Measurements from ENCODE around the gene CCL4L2.
"Not testable (repeated sequence)": the region's sequence is repeated elsewhere in the genome, so short reads cannot be mapped to it uniquely, and the experiment has no call there.

CCL4L2 gene

GRCh38 chr17:36195434-36196130 lies 15.3 kb upstream of the CCL4L2 start:
- no peak for DNase-seq

- no peak for DNase-seq
These were observed 14.8 kb upstream of the CCL4L2 start for GRCh38 chr17:36196131-36196486.

DNA sequence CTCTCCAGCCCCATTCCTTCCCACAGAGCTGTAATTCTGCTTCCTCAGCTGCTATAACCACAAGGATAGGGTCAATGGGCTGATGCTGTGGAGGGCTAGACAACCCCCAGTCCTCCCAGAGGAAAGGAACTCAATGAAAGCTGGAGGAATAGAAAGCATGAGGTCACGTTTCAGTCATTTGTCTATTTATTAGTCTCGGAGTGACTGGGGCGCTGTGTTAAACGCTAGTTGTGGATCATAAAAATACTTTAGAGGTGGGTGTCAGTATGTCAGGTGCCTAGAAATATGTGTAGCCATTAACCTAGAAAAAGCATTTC lies 13.5 kb upstream of the CCL4L2 start:
- no peak for DNase-seq

- no peak for DNase-seq
These were observed 11.9 kb upstream of the CCL4L2 start for GRCh38 chr17:36198831-36199465.

- not testable (repeated sequence) for DNase-seq
These were observed 9.8 kb upstream of the CCL4L2 start for GRCh38 chr17:36201102-36201501.

DNA sequence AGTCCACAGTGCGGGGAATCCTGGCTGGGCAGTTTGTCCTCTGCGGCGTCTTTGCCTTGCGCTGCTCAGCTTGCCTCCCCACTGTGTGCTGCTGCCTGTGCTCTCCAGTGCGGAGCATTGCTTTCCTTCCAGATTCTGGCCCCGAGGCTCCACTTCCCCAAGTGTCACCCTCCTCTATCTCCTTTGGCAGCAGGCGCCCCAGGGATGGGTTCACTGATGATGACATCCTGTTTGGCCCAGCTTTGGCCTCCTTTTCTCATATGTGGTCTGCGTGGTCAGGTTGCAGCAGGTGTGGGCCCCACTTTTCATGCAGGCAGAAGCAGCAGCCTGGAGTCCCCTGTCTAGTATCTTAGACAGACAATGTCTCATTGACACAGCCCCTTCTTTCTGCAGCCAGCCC lies 9.4 kb upstream of the CCL4L2 start:
- DNase-seq = not testable (repeated sequence)

DNA sequence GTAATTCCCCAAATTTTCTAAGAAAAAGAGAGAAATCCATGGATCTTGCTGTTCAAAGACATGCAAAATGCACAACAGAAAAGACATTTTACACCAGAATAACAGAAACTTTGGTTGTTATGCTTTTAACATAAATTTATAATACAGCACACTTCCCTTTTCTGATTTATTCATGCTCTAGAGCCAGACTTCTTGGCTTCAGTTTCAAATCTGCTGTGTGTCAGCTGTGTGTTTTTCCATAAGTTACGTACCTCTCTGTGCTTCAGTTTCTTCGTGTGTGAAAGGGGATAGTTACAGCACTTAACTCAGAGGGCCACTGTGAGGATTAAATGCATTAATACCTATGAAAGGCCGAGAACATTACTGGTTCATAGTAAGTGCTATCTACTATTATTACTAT lies 7.5 kb upstream of the CCL4L2 start:
- DNase-seq = no peak

DNA sequence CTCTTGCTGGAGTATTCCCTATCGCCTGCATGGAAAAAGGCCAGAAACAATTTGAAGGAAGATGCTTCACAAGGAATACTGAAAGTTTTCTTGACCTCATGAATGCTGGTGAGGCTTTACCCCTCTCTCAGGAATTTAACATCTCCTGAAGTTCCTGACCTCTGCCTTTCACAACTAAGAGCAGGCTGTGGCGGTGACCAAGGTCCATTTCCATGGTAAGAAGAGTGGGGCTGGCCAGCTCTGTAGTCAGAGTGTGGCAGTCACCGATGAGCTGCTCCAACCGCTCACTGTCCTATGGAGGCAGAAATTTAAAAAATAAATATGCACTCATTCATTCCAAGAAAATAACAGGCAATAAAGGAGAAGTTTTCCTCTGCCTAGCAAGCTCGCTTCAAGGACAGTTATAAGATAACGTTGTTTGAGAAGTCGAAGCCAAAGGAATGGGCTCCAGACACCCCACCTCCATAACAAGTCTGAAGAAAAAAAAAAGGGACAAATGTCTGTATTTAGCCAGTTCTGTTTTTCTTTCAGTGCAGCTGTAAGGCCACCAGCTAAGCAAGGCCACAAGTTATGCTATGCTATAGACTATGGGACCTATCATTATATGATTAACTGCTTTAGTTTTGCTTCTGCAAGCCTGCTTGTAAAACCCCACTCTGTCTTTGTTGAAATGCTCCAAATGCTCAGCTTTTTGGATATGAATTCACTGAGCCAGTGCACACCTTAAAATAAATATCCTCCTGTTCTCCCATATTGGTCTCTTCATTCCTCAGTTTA lies 6.0 kb upstream of the CCL4L2 start:
- no peak for DNase-seq

DNA sequence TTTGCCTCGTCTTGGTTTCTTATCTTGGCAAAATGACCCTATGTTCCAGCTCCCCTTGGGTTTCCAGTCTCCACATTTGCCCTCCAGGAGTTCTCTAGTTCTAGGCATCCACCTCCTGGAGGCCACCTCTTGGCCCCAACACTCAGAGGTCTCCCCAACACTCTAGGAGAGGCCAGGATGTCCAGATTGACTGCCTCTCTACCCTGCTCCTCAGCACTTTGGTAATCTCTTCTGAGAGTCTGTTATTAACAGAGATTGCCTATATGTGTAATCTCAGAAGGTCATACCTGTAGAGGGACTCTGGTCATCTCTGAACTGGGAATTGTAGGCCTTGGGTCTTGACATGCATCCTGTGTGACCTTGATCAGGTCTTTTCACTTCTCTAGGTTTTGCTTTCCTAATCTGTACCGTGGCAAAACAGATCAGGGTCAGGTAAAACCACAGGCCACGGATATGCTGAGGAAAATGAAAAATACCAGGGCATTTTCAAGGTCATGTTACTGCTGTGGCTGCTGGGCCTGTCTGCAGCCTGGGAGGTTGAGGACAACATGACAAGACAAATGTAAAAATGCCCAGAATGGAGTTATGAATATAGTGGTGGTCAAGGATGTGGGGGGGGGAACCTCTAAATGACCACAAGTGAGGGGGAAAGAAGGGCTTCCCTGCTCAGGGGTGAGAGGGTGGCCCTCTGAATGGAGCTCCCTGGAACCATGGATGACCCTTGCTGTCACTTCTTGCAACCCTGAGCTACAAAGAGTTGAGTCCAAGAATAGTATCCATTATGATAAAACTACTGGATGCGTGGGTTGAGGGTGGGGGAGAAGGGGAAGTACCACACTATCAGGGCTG lies 5.0 kb upstream of the CCL4L2 start:
- DNase-seq = no peak

- not testable (repeated sequence) for DNase-seq
These were observed 4.4 kb upstream of the CCL4L2 start for GRCh38 chr17:36206486-36206821.

DNA sequence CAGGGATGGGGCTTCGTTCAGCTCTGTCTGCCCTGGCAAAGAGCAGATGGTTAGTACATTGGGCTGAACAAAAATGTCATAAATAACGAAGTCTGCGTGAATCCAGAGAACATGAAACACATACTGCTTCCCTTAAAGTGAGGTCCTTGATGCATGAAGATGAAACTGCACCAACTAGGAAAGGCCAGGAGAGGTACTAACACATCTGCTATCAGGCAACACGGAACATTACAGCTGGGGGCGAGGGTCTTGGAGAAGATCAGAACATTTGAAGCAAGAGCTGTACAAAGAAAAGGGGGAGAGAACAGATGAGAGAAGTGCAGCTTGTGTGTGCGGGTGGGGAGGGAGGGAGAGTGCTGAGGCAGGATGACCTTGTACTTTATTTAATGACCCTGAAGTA lies 3.5 kb upstream of the CCL4L2 start:
- not testable (repeated sequence) for DNase-seq

DNA sequence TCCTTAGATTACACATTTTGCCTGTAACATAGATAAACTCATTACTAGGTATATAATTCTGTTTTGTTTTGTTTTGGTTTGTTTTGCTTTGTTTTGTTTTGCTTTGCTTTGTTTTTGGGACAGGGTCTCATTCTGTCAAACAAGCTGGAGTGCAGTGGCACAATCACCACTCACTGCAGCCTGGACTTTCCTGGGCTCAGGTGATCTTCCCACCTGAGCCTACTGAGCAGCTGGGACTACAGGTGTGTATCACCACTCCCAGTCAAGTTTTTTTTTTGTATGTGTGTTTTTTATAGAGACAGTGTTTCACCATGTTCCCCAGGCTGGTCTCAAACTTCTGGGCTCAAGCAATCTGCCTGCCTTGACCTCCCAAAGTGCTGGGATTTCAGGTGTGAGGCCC lies 1.3 kb upstream of the CCL4L2 start:
- no peak for DNase-seq

GRCh38 chr17:36211484-36212271 lies 815 bp downstream of the CCL4L2 start:
- DNase-seq = not testable (repeated sequence)

DNA sequence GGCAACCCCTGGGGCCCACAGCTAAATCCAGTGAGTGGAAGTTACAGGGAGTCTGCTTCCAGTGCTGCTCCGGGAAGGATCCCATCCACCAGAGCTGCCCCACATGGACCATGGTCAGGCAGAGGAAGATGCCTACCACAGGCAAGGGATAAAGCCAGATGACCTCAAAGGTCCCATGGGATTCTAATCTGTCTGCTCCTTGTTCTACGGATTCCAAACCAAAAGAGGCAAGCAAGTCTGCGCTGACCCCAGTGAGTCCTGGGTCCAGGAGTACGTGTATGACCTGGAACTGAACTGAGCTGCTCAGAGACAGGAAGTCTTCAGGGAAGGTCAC lies 1.4 kb downstream of the CCL4L2 start:
- DNase-seq = no peak

- no peak for DNase-seq
These were observed 2.1 kb downstream of the CCL4L2 start for GRCh38 chr17:36212966-36213365.

DNA sequence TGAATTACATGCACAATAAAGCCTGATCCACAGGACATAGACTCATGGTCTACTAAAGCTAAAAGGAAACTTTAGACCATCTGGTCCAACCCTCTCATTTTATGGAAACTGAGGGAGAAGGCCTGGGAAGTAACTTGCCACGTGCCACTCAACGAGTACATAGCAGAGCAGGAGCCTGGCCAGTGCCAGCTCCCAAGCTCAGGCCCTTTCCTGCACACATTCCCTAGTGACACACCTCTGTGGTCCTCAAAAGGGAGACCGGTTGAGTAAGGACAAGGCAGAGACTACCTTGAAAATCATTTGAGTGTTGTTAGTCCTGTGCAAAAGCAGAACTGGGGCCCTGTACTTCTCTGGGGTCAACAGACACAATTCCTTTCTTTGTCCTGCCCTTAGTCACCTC lies 2.8 kb downstream of the CCL4L2 start:
- no peak for DNase-seq

- DNase-seq = no peak
These were observed 4.1 kb downstream of the CCL4L2 start for GRCh38 chr17:36214918-36215317.

DNA sequence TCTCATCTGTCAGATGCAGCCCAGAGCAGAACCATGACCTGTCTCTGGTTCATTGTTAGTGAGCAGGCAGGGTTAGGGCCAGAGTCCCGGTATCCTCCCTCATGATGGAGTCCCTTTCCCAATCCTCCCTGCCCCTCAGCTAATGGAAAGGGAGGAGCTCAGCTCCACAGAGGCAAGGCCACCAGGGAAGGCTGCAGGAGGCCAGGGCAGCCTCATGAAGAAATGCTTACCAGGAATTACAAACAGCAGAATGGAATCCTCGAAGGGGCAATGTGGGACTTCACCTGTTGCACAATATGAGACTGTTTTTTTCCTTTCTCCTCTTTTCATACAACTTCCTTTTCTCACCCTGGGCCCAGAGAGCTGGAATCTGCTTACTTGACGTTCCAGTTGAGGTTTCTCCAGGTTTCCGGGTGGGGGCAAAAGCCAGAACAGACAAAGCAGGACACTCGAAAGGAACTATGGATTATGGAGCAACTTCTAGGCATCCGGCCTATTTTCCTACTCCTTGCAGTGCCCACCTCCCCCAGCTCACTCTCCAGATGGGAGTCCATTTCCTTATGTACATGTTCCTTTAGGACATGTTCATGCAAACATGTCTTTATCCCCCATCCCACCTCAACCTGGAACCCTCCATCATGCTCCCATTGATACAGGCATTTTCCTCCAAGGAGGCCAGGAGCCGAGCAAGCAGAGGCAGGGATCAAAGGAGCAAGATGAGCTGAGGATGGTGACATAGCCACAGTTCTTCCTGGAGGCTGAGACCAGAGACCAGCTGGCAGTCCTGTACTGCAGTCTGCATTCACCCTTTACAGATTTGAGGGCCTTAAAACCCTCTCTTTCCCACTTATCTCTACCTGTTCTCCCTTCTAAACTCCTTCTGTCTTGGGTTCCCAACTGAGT lies 4.8 kb downstream of the CCL4L2 start:
- DNase-seq = not testable (repeated sequence)

GRCh38 chr17:36219556-36219955 lies 8.7 kb downstream of the CCL4L2 start:
- DNase-seq = not testable (repeated sequence)

DNA sequence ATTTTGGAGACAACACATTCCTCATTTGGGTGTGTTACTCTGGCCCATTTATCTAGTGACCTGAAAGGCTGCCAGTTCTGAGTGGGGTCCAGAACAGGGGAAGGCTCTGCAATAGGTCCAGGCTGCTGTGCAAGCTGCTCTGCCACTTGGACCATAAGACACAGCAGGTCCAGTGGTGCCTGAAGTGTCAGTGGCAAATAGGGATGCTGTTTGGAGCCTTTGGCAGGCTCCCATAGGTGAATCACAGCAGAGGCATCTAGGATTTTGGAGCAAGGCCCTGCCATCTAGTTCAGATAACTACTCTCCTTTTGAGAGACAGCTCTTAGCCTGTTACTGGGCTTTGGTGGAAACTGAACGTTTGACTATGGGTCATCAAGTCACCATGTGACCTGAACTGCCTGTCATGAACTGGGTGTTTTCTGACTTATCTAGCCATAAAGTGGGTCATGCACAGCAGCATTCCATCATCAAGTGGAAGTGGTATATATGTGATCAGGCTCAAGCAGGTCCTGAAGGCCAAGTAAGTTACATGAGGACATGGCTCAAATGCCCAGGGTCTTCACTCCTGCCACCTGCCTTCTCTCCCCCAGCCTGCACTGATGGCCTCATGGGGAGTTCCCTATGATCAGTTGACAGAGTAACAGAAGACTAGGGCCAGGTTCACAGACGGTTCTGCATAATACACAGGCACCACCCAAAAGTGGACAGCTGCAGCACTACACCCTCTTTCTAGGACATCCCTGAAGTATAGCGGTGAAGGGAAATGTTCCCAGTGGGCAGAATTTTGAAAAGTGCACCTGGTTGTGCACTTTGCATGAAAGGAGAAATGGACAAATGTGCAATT lies 10.1 kb downstream of the CCL4L2 start:
- not testable (repeated sequence) for DNase-seq
